NCI-H69 (cell line): ENCODE results near the gene LUZP2.

Source experiments
- DNase-seq: peaks from one replicate; lab custom pipeline; 2025; lab: John Stamatoyannopoulos, UW

LUZP2 gene

DNA sequence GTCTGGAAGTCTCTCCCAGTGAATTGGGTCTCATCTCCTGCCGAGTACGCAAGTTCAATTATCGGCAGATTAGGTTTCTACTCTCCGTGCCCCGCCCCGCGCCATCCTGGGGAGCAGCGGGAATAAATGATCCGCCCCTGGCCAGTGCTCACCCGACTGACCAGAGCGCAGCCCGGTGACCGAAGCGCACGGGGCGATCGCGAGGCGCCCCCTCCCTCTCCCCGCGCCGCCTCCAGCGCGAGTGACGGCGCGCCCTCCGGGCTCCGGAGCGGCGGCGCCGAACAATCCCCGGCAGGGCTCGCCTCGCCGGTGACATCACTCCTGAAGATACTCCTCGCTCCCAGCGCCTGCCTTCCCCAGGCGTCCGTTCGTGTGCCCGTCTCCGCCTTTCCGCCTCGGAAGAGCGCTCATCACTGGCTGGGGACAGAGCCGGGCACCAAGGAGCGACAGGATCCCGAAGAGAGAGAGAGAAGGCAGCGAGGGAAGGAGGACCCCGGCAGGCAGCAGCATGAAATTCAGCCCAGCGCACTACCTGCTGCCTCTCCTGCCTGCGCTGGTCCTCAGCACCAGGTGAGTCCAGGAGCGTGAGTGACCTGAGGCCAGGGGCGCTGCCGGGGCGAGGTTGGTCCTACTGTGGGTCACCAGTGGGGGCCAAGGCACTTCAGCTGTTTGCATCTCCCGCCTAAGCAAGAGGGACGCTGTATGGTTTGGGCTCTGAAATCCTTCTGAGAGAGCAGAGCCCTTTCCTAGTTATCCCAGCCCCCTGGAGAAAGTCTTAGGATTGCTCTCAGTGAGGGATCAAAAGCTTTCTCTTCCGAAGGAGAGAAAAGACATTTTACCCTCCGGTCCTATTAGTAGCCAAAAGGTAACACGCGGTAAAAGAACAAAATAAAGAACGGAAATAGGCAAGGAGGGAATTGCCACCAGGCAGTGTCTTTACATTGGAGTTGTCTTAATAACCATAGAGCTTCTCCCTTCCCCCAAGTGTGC lies at the start of gene LUZP2:
Gene LUZP2, plus strand, starts transcription at position 318 of the 990 bp plus-strand sequence.
- DNase-seq, result peak; percentile 93

DNA sequence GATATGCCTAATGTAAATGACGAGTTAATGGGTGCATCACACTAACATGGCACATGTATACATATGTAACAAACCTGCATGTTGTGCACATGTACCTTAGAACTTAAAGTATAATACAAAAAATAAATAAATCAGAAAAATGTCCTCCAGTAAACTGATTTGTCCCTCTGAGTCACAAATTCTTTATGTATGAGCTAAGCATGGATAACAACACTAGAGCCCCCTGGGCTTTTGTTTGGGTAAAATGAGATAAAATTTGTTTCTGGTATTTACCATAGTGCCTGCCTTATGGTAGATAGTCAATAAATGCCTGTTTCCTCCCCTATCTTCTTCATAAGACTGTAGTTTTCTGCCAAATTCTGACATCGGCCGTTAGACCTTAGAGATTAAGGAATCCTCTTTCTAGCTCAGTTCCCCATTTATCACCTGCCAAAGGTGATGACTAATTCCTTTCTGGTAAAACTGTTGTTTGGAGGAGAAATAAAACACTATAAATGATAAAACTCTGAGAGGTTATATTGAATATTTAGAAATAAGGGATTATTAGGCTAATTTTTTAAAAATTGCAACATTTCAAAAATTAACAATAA lies 43.6 kb upstream of the LUZP2 start:
- DNase-seq, result no peak

GRCh38 chr11:24457985-24458384 lies 38.9 kb upstream of the LUZP2 start:
- peak; percentile 85 for DNase-seq

DNA sequence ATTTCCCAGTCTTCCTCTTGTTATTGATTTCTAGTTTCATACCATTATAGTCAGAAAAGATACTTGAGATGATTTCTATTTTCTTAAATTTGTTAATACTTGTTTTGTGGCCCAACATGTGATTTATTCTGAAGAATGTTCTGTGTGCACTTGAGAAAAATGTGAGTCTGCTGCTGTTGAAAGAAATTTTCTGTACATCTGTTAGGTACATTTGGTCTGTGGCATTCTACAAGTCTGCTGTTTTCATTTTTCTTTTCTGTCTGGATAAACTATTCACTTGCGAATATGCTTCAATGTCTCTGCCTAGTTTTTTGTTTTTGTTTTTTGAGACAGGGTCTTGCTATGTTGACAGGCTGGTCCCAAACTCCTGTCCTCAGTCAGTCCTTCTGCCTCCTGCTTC lies 26.4 kb upstream of the LUZP2 start:
- DNase-seq, result no peak

DNA sequence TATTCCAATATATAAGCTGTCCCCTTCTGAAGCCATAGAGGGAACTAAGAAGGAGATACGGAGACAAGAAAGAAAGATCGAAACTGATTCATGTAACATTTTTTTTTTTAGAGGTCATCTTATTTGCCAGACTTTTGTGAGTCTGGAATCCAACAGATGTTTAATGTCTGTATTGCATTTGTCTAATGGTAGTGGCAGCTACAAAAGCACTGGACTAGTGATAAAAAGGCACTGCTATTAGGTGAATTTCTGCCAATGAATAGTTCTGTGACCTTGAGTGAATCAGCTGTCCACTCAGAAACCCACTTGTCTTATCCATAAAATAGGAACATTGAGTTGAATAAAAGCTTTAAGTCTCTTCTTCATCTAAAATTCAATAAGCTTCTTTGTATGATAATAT lies 25.8 kb upstream of the LUZP2 start:
- DNase-seq, result no peak

DNA sequence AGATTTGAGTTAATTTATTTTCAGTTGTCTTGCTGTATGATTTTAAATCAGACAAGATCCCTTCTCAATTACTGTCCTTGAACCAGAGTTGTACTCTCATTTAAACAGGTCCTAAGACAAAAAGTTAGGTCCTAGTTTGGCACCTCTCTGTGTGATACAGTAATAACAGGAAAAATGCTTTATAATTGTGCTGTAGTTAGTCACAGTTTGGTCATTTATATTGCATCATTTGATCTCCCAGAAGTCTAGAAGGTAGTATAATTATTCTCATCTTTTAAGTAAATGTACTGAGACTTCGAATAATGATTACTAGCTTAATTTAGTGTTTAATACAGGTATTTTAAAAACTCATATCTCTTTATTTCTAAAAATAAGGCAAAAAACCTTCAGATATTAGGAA lies 18.1 kb upstream of the LUZP2 start:
- no peak for DNase-seq

GRCh38 chr11:24489477-24489876 lies 7.4 kb upstream of the LUZP2 start:
- DNase-seq, result no peak

DNA sequence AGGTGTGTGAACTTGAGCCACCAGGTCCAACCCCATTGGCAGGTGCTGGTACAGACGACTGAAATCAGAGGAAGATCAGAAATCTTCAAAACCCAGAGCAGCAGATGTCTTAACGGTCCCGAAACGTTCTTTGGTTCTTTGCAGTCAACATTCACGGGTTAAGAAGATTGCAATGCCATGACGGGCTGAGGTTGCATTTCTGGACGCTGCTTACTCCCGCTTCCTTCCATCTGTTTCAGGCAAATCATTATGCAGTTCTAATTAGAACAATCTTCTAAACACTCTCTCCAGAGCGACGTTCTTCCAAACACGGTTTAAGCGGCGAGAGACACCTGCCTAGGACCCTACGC lies 492 bp upstream of the LUZP2 start:
- no peak for DNase-seq

DNA sequence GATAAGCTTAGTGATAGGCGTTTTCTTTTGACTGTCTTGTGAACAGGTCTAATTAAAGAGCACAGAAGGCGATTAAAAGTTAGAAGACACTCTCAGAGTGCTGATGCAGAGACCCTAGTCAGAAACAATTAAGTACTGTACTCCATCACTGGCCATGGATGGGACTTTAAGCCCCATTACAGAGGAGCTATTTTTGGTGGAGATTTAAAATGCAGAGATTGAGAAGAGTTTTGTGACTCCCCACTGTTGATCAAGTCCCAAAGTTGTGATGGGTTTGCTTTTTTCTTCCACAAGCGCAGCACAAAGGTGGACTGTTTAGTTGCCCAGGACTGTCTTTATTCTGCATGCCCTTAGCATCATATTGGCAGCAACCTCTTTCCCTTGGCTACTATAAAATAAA lies 978 bp downstream of the LUZP2 start:
- no peak for DNase-seq

GRCh38 chr11:24502425-24502824 lies 5.6 kb downstream of the LUZP2 start:
- no peak for DNase-seq

- peak; percentile 46 for DNase-seq
These were observed 12.3 kb downstream of the LUZP2 start for GRCh38 chr11:24509114-24509513.

GRCh38 chr11:24511511-24511910 lies 14.7 kb downstream of the LUZP2 start:
- DNase-seq, result no peak

DNA sequence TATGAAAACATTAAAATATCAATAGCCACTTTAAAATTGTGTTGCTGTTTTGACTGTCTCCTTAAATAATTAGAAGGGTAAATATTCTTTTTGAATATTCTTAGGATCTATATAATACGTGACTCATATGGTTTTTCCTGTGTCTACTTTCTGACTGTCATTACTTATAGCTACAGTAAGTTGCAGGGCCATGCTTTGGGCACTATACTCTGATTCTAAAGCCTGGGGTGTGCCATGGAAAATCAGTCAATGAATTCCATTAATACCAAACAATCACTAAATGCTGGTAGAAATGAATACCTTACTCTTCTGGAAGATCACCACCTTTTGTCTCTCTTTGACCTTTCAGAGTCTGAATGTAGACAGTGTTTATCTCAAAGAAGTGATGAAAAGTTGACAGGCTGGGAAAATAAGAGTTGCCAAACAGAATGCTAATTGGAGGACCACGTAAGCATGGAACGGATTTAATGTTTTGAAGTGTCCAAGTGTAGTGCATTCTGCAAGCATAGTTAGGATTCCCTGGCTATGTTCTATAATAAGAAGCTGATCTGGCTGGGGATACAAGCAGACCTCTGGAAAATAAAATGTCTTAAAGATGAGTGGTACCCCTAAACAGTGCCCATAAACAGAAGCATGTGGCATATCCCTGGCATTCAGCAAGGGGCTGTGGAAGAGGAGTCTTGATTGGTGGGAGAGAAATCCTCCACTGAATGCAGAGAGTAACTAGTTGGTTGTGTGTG lies 16.8 kb downstream of the LUZP2 start:
- DNase-seq, result no peak

- DNase-seq, result peak; percentile 55
These were observed 17.4 kb downstream of the LUZP2 start for GRCh38 chr11:24514219-24514594.

DNA sequence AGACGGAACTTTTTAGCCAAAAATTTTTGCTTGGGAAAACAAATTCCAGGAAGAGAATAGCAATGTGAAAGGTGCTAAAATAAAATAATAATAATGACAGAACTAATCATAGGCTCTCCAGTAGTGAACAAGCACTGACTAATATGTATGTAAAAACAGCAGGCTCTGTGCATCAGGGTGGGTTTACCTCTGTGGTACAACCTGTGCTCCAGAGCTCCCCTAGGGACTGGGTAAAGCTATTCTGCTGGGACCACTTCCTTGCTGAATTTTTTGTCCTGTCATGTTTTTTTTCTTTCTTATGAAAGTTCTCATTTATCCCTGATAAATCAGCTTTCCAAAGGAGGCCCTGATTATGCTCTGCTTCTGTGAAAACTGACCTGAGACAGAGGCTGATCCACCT lies 18.8 kb downstream of the LUZP2 start:
- DNase-seq, result peak; percentile 41

- DNase-seq, result peak; percentile 20
These were observed 19.8 kb downstream of the LUZP2 start for GRCh38 chr11:24516638-24517037.

GRCh38 chr11:24521601-24522000 lies 24.7 kb downstream of the LUZP2 start:
- DNase-seq, result no peak

- no peak for DNase-seq
These were observed 27.3 kb downstream of the LUZP2 start for GRCh38 chr11:24524156-24524555.

DNA sequence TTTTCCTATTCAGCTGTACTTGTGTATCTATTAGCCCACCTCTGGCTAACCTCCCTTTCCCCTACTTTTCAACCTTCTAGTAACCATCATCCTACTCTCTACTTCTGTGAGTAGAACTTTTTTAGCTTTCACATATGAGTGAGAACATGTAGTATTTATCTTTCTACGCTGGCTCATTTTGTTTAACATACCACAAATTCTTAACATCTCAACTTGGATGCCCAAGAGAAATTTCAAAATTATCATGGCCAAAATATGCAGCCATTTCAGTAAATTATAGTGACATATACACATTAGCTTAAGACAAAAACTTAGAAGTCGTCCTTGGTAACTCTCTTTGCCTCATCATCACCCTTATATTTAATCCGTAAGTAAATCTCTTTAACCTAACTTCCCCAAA lies 34.7 kb downstream of the LUZP2 start:
- no peak for DNase-seq

GRCh38 chr11:24543771-24544170 lies 46.9 kb downstream of the LUZP2 start:
- DNase-seq, result no peak

- no peak for DNase-seq
These were observed 59.8 kb downstream of the LUZP2 start for GRCh38 chr11:24556693-24557092.

DNA sequence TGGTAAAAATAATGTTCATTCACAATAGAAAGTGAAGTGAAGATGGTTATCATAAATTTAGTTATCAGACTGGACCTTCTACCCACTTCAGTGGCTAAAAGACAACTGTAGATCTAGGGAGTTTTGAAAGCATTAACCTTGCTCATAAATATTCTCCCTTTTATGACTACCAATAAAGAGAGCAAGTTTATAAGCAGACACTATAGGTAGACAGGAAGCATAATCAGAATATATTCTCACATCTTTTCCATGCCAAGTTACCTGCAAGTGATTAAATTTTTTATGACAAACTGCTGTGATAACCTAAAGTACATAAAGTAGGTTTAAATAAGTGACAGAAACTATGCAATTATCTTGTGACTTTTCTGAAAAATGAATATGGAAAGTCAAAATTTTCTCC lies 62.5 kb downstream of the LUZP2 start:
- no peak for DNase-seq

DNA sequence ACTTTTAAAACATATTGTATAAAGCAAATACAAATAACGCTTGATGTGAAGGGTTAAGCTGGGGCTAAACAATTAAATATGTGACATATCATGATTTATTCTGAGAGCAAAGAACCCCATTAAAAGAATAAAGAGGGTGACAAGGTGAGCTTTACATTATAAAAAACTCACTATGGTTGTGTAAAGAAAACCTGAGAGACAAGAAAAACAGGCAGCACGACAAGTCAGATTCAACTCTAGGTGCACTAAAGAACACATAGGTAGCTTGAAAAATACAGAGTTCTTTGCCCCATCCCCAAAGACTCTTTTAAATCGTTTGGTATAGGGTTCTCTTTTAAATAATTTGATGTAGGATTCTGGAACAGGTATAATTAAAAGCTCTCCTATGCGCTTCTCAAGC lies 63.5 kb downstream of the LUZP2 start:
- DNase-seq, result no peak
